GF-D8 (cell line): ENCODE results near the gene YBX3.

Experiments
- DNase-seq: peaks from one replicate; lab custom pipeline; 2025; lab: John Stamatoyannopoulos, UW

YBX3 gene

GRCh38 chr12:10669533-10669932, 53.6 kb downstream of the YBX3 start:
- no peak for DNase-seq

GRCh38 chr12:10668526-10668925, 54.6 kb downstream of the YBX3 start:
- no peak for DNase-seq

- DNase-seq, result no peak
Measured at GRCh38 chr12:10667581-10667980, 55.5 kb downstream of the YBX3 start.

- DNase-seq, result no peak
Measured at GRCh38 chr12:10664499-10664898, 58.6 kb downstream of the YBX3 start.

GRCh38 chr12:10663869-10664268, 59.3 kb downstream of the YBX3 start:
- no peak for DNase-seq

DNA sequence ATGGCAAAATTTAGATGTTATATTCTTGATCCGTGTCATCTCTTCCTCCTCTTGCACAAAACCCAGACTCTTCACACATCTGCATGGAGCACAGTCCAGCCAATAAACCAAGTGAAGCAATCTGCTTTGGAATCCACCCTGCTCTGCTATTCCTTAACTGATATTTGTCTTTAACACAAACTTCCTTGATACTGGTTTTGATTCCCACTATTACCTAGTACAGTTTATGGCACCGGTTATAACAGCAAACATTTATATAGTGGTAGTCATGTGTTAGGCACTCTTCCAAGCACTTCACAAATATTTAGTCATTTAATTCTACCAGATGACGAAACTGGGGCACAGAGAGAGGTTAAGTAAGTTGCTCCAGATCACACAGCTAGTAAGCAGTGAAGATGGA, 61.8 kb downstream of the YBX3 start:
- no peak for DNase-seq

DNA sequence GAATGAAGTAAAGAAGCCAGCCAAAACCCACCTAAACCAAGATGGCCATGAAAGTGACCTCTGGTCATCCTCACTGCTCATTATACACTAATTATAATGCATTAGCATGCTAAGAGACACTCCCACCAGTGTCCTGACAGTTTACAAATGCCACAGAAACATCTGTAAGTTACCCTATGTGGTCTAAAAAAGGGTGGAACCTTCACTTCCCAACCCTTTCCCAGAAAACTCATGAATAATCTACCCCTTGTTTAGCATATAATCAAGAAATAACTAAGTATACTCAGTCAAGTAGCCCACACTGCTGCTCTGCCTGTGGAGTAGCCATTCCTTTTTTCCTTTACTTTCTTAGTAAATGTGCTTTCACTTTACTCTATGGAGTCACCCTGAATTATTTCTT, 69.1 kb downstream of the YBX3 start:
- no peak for DNase-seq

DNA sequence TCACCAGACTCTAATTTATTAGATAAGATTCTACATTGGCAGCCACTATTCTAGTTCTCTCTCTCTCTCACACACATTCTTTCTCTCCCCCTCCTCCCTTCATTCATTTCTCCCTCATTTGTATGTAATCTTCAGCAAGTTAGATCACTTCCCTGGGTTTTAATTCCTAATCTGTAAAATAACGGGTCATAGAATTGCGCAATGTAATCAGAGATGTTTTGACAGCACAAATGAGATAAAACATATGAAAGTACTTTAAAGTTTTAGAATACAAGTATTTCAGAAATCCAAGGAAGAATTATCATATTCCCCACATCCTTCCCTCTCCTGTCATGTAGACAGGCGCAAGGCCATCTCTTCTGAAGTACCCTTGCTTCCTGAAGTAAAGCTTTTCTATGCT, 70.9 kb downstream of the YBX3 start:
- DNase-seq, result no peak
